GM21390 (cell line): ENCODE results near the gene LAMB4.

Experiments used
- ATAC-seq: cut with Tn5 transposase; IDR thresholded peaks from one replicate; pipeline ENCODE4 v1.9.1; 2021; ENCODE audit not compliant: unreplicated experiment

Gene LAMB4

DNA sequence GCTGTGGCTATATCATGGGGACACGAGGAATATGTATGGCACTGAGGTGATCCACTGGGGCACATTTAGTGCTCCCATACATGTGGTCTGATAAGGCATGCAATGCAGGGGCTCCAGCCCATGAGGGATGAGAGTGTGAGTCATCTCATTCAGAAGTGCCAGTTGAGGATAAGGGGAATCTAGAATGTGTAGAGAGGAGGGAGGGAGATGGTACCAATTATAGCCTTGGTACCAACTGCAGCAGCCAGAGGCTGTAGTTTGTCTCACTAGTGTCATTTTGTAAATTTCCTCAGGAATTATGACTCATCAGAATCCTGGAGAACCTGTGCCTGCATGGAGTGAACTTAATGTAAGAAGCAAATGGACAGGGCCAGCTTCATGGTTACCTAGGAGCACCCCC lies 46.2 kb downstream of the LAMB4 start:
- no peak for ATAC-seq

DNA sequence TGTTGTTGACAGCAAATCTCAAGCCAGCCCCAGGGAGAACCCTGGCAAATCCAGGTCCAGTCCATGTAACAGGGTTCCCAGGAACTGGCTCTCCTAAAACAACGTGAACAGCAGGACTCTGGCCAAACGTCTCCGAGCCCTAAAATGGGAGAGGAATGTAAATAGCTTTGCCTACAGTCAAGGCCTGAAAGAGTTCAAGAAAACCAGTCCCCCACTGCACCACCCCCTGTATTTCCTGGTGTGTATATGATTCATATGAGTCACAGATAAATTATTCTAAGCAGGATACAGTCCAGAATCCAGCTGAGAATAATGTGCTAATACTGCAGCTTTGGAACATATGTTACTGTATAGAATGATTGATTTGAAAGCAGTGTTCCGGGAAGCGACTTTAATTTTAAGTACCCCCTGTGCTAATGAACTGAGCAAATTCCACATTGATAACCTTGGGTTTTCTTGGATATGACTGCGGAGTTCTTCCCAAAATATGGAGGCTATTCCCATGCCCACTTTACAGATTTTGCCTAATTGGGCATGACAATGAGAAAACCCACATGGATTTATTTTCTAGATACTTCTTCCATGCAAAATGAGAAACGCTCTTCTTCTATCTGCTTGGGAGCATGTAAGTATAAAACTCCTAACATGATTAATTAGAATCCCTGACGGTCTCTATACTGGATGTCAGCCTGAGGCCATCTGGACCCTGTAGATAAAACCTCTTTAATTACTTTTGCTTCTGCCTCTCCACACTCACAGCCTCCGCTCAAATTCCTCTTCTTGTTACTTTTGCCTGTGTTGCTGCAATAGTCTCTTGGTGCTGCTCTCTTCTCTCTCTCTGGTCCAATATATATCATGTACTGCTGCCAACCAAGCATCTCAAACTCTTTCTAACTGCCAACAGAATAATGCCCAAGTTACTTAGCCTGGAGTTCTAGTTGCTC lies 50.2 kb downstream of the LAMB4 start:
- ATAC-seq = no peak

- no peak for ATAC-seq
Measured at GRCh38 chr7:108079276-108079647, 50.9 kb downstream of the LAMB4 start.

DNA sequence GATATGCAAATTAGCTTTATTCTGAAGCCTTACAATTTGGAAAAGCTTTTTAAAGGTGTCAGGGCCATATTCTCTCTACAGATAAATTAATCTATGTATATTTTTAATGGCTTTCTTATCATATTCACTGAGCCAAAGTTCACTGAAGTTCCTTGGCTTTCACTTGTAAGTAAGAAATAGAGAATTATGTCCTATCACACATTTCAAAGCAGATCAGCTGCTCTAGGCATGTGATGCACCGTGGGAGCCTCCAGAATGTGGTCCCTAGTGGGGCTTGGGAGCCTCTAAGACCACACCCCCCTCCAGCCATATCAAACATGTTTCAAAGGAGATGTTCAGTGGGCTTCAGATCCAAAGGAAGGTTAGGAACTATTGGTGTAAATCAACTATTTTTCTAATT lies 51.5 kb downstream of the LAMB4 start:
- no peak for ATAC-seq

DNA sequence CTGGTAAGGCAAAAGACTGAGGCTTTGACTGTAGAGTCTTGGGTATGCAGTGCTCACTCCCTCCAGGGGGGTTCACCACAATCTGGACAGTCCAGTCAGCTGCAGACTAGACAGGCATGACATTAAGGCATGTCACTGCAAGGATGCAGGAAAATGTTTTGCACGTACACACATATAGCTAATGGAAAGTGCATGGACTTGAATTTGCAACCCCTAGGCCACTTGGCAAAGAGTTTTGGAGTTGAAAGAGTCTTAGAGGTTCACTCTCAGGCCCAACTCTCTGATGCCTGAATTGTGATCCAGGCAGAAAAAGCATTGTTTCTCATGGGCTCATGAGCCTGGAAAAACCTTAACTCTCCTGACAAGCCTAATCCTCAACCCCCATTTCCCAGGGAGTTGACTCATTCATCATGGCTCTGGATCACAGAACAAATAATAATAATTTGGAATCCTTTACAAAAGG lies 51.9 kb downstream of the LAMB4 start:
- ATAC-seq = no peak

DNA sequence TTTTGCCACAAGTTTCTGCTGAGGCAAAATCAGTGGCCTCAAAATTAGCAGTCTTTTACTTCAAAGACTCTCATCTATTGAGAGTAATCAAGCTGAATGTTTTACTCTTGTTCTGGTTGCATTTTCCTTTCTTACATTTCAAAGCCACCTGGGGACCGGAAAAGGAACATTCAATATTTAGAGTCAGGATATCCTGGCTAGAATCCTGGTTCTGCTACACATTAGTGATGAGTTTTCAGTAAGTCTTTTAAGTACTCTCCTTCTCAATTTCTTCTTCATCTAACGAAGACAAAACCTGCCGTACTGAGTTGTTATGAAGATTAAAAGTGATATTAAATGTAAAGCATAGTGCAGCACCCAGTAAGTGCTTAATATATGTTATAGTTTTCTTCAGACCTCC lies 52.5 kb downstream of the LAMB4 start:
- no peak for ATAC-seq

DNA sequence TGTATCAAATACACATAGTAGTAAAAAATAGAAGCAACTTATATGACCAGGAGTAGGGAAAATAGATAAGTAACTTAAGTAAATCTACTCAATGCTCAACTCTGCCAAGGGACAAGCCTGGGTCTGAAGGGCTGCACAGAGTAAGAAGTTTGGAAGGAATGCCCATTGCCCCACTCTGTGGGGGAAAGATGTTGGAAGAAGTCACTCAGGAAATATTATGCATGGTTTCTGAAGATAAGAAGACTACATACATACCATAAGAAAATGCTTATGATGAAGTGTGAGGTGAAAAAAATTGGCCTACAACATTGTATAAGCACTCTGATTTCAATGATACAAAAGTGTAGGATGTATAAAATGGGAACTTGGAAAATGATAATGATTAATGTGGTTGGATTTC lies 54.0 kb downstream of the LAMB4 start:
- no peak for ATAC-seq

GRCh38 chr7:108073305-108074070 lies 56.7 kb downstream of the LAMB4 start:
- no peak for ATAC-seq

- ATAC-seq = no peak
Measured at GRCh38 chr7:108072739-108073138, 57.4 kb downstream of the LAMB4 start.

DNA sequence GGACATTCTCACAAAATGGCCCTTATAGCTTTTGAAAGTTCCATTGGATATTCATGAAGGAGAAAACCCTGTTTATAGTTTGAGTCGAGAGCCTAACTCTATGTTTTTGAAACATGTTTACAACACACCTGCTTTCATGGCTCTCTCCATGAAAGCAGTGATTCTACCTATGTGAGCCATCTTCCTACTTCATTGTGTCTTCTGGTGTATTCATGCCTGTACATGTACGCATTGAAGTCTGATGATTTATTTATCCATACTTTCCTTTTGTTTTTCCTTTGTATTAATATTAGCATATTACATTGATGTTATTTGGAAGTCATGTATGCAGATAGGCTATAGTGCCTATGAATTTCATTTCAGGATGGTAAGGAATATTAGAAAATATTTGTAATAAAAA lies 58.0 kb downstream of the LAMB4 start:
- ATAC-seq = no peak

DNA sequence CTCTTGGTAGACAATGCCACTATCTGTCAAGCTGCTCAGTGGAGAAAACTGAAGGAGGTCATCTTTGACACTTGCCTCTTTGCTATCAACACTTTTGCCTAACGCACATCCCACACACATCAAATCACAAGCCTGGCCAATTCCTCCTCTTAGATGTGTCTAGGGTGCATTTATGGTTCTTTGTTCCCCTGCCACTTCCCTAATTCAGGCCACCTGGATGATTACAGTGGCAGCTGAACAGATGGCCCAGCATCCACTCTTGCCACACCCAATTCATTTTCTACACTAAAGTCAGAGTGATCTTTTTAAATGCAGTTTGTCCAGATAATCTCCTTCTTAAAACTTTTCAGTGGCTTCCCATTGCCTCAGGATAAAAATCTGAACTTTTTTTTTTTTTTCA lies 58.6 kb downstream of the LAMB4 start:
- ATAC-seq = no peak

DNA sequence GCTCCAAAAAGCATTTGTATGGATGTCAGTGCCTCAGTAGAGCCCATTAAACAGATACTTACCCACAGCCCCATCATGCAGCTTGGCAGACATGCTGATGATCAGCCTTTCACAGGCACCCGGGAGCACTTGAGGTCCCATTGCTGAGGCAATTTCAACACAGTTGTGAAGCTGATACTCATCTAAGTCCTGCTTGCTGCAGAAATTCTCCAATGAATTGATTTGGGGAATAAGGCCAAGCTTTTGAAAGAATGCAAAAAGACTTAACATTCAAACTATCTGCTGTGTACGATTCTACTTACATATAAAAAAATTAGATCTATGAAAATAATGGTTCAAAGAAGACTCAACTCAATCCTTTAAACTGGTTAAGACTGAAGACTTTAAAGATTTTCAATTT lies 60.5 kb downstream of the LAMB4 start:
- ATAC-seq = no peak

GRCh38 chr7:108067844-108068243 lies 62.3 kb downstream of the LAMB4 start:
- ATAC-seq = no peak

DNA sequence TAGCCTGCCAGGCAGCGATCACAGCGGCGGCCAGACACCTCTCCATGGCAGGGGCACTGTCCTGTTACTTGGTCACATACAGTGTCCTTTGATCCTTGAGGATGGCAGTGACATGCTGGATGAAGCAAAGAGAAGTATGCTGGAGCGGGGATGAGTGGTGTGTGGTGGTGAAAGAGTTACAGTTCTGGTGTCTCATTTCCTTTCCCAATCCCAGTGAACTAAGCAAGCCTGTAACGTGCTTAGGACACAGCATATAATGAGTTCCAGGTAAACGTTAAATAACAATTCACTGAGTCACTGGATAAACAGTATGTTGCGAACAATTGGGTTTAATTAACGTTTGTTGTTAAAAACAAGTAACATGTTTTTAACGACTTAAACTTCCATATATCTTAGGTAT lies 63.7 kb downstream of the LAMB4 start:
- no peak for ATAC-seq

DNA sequence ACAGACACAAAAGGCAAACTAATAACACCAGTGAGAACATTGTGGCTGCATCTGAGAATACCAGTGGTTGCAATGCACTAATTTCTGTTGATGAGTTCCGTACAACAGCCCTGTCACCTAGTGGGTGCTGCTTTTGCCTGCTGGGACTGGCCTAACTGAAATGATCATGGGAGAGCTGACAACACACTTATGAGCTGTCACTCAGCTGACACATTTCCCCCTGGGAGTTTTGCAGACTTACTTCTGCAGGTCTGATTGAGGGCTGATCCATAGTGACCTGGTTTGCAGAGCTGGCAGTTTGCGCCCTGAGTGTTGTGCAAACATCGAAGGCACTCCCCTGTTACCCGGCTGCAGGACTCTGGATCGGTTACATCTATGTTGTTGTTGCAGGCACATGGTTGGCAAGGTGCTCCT lies 66.6 kb downstream of the LAMB4 start:
- ATAC-seq = peak; percentile 79

- no peak for ATAC-seq
Measured at GRCh38 chr7:108062250-108063014, 67.7 kb downstream of the LAMB4 start.

DNA sequence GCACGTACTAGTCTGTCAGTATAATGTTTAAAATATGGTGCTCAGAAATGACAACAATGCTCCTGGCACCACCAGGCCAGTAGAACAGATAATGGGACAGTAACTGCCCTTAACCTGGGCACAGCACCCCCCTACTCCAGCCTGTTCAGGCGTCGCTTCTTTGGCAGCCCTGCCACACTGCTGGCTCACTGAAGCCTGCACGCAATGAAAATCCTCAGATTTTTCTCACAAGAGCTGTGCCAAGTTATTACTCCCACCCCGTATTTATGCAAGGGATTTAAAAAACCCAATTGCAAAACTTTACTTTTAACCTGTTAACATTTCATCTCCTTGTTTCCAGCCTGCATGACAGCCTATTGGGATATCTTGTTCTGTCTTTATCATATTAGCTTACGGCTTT lies 70.6 kb downstream of the LAMB4 start:
- ATAC-seq = no peak

DNA sequence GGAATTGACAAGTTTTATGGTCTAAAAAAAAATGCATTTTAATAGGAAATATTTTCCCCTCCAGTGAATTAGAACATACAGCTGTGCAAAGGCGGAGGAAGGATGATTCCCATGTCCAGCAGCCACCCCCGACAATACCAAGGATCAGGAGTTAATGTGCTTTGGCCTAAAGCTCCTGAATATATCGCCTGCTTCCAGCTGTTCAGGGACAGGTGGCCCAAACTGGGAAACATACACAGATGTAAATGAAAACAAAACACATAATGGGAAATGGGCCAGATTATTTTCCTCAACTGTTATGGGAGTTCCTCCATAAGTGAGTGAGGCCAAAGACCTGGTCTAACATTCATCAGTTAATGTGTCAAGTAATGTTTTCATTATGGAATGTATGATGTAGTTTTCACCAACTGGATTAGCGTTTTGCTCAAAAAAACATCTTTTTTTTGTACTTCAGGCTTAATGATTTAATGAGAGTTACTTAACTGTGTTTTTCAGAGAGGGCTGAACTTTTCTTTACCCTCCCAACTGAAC lies 72.1 kb downstream of the LAMB4 start:
- ATAC-seq = no peak

DNA sequence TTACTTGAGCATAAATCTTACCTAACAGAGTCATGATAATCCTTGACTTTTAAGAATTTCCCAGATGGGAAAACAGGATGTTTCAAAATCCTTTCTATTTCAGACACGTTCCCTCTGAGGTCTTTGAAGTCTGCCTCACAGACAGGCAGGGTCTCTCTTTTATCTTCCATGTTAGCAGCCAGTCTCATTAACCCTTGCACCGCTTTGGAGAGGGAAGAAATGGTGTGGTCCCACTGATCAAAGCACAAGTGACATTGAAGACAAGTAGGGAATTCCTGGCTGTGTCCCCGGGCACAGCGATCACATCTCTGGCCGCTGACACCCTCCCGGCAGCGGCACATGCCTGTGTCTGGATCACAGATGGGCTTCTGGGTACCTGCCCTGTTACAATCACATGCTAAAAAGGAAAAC lies 74.5 kb downstream of the LAMB4 start:
- no peak for ATAC-seq

DNA sequence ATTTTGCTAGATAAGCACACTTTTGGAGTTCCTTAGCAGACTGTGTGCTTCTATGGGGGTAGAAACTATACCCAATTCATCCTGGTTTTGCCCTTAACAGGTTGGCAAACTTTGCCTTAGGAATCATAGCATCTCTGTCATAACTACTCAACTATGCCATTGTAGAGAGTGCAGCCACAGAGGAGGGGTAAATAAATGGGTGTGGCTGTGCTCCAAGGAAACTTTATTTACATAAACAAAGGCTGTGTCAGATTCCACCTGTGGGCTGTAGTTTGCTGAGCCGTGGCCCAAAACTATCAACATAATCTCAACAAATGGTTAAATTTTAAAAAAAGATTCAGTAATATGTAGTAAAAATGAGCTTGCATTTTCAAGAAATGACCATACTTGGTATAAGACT lies 75.6 kb downstream of the LAMB4 start:
- ATAC-seq = no peak

DNA sequence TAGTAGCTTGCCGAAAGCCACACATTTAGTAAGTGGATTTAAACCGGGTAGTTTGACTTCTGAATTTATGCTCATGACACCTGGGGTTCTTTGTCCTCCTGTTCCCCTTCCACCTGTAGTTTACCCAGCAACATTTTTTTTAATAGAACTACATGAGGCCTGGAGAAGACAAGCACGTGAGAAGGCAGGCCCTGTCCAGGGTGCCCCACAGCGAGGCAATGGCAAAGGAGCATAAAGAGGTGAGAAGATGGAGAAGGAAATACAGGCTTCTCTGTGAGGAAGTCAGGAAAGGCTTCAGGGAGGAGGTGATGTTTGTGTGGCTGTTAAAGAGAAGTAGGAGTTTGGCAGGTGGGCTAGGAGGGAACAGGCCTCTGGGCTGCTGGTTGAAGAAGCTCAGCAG lies 76.9 kb downstream of the LAMB4 start:
- no peak for ATAC-seq
